Caco-2 (cell line): ENCODE measurements around the gene DYRK3. TPM values are rescaled to one million over a fixed set of nuclear protein-coding genes. Genes with fewer than 3 reads are reported as not detected.

Experiments
- BruUV-seq: library from RNA; stranded (reverse); fragments of 400-500 nt; replicated peaks from 2 replicates; lab custom pipeline; 2021; lab: Mats Ljungman, UMichigan
- CTCF ChIA-PET: fragments of 300-600 bp; sonication (Branson Sonifier 250); formaldehyde crosslinking; loops from one replicate; lab custom pipeline; 2022; ENCODE audit warnings: antibody characterized with exemption; lab: Charles Lee
- POLR2A ChIA-PET: fragments of 300-600 bp; sonication (Branson Sonifier 250); formaldehyde crosslinking; loops from one replicate; lab custom pipeline; 2022; ENCODE audit warnings: antibody characterized with exemption; lab: Charles Lee
- DNase-seq, 2 experiments: peaks; one replicate each; pipeline versions ENCODE4 v3.0.0 to v3.0.0-alpha.2; 2020 to 2022
- H3K27me3 ChIP-seq: replicated peaks from 2 replicates; pipeline ENCODE4 v1.6.0; 2011; ENCODE audit warnings: low read length; ENCODE audit not compliant: control insufficient read depth, insufficient read depth
- H3K36me3 ChIP-seq: 2 replicates; pipeline ENCODE4 v1.5.1; 2011; ENCODE audit warnings: low read length; ENCODE audit not compliant: control insufficient read depth, insufficient read depth
- H3K4me1 ChIP-seq: fragments of 250-450 bp; sonication (Bioruptor Pico); 2 replicates; pipeline ENCODE4 v1.5.1; 2020; ENCODE audit warnings: mild to moderate bottlenecking
- H3K4me3 ChIP-seq: 2 replicates; pipeline ENCODE4 v1.5.1; 2011; ENCODE audit warnings: low read depth, mild to moderate bottlenecking, control low read depth, low read length
- H3K9me3 ChIP-seq: fragments of 250-450 bp; sonication (Bioruptor Pico); 2 replicates; pipeline ENCODE4 v1.5.1; 2020; ENCODE audit warnings: mild to moderate bottlenecking, moderate library complexity
- H3K27ac Mint-ChIP-seq: one replicate; pipeline ENCODE4 v1.8.0; 2022; ENCODE audit warnings: mixed read lengths; ENCODE audit not compliant: unreplicated experiment
- H3K27me3 Mint-ChIP-seq: one replicate; pipeline ENCODE4 v1.8.0; 2022; ENCODE audit warnings: mixed read lengths; ENCODE audit not compliant: insufficient read depth, unreplicated experiment
- H3K36me3 Mint-ChIP-seq: one replicate; pipeline ENCODE4 v1.8.0; 2022; ENCODE audit warnings: mild to moderate bottlenecking, mixed read lengths; ENCODE audit not compliant: insufficient read depth, unreplicated experiment
- H3K4me1 Mint-ChIP-seq: one replicate; pipeline ENCODE4 v1.8.0; 2022; ENCODE audit warnings: low read depth, mixed read lengths; ENCODE audit not compliant: unreplicated experiment
- H3K4me3 Mint-ChIP-seq: one replicate; pipeline ENCODE4 v1.8.0; 2022; ENCODE audit warnings: mild to moderate bottlenecking, moderate library complexity, mixed read lengths; ENCODE audit not compliant: unreplicated experiment
- H3K9me3 Mint-ChIP-seq: one replicate; pipeline ENCODE4 v1.8.0; 2022; ENCODE audit warnings: mixed read lengths; ENCODE audit not compliant: unreplicated experiment
- CTCF ChIP-seq, 2 experiments: fragments of 200-600 bp in 1 of 2; IDR thresholded peaks; 1 replicate in 1 of 2; 2 replicates in 1 of 2; pipeline versions ENCODE4 v1.5.1 to v1.8.0; 2011 to 2022; ENCODE audit warnings: antibody characterized with exemption in 1 of 2, control low read depth in 1 of 2, inconsistent platforms in 1 of 2, low read depth in 1 of 2, low read length in 1 of 2, mild to moderate bottlenecking in 1 of 2, moderate library complexity in 1 of 2; ENCODE audit not compliant: insufficient read depth in 1 of 2, severe bottlenecking in 1 of 2, unreplicated experiment in 1 of 2
- intact Hi-C: fragments of 100-400 bp; cut with micrococcal nuclease; formaldehyde crosslinking; loops from one replicate; pipeline ENCODE4 v1.10.0; 2022; ENCODE audit not compliant: unreplicated experiment
- total RNA-seq: library from RNA; stranded (reverse); gene quantifications from 2 replicates; pipeline ENCODE4 v1.2.3, GENCODE V29; 2022

DYRK3 gene
- total RNA-seq, 1 experiment from 2014 or later = not detected

DNA sequence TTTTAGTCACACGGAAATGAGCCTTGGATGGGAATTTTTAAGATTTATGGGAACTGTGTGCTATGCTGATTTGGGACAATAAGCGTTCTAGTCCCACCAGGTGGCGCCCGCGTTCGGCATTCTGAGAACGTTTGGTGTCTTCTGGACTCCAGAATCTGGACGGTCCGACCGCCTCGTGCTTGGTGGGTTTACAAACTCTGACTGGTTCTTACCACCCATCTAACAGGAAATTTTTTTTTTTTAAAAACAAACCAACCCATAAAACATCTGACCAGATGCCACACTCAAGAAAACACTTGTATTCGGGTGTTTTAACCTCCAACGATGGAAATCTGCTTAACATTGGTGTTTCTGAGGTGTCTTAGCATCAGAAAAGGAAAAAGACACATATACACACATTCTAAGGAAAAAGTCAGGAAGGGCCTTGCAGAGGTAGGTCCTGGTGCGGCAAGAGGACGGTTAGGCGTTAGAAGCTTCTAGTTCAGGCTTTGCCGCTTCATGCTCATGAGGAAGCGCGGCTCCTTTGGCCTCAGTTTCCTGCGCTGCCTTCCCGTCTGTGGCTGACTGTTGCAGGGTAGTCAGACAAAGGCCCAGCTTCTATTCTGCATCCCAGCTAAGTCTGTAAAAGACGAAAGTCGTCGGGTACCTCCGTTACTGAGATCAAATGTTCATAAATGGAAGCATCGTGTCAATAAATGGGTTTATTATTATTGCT lies 814 bp upstream of the DYRK3 start:
- TF ChIP-seq CTCF (IDR thresholded peaks at IDR 0.05; ENCODE audit: insufficient read depth in 1 of 2, low read depth in 1 of 2, low read length in 1 of 2, severe bottlenecking in 1 of 2, unreplicated experiment in 1 of 2) = peak; percentile 75 to 83
- no TSS peak for BruUV-seq
- intact Hi-C loops = loop anchor here (1.0 to 5.0 kb wide), 5 partner anchors 30 to 348 kb away; no protein-coding TSS in a partner anchor
- DNase-seq = peak; percentile 85 to 87
- POLR2A ChIA-PET = interaction anchor here (1.1 kb wide), 1 partner anchor 22 kb away, joined by 7 read pairs; the partner anchor contains the start of gene EIF2D
- Histone ChIP-seq H3K4me1 (no peaks in the 10 kb centered on the region), H3K36me3 (no peaks in the 10 kb centered on the region), H3K27me3 (no peaks in the 10 kb centered on the region; the same call in 1 of the 2 replicates), H3K4me3 (peak overlapping the region; percentile 86), H3K9me3 (no peaks in the 10 kb centered on the region)
- Mint-ChIP-seq H3K36me3 (peaks cover 6% of the 10 kb centered on the region), H3K9me3 (no peaks in the 10 kb centered on the region), H3K4me1 (peaks cover 7% of the 10 kb centered on the region), H3K27ac (peak overlapping the region; percentile 74), H3K4me3 (peak overlapping the region; percentile 78), H3K27me3 (no peaks in the 10 kb centered on the region)
- CTCF ChIA-PET = interaction anchor here (0.6 to 3.9 kb wide), 6 partner anchors 24 to 377 kb away, joined by 3 to 46 read pairs (median 5); no protein-coding TSS in a partner anchor

GRCh38 chr1:206635978-206636345 lies 626 bp downstream of the DYRK3 start:
- Histone ChIP-seq H3K4me3 (peak overlapping the region; percentile 86), H3K9me3 (no peaks in the 10 kb centered on the region), H3K36me3 (no peaks in the 10 kb centered on the region), H3K4me1 (no peaks in the 10 kb centered on the region), H3K27me3 (no peaks in the 10 kb centered on the region; the same call in 1 of the 2 replicates)
- intact Hi-C loops = loop anchor here (2.0 kb wide), 2 partner anchors 51 to 73 kb away; no protein-coding TSS in a partner anchor
- Mint-ChIP-seq H3K4me1 (peaks cover 7% of the 10 kb centered on the region), H3K9me3 (no peaks in the 10 kb centered on the region), H3K27ac (no peak overlapping the region), H3K4me3 (peak overlapping the region; percentile 78), H3K36me3 (peaks cover 6% of the 10 kb centered on the region), H3K27me3 (no peaks in the 10 kb centered on the region)
- DNase-seq = no peak
- ChIA-PET POLR2A (interaction anchor here (1.1 kb wide), 1 partner anchor 24 kb away, joined by 7 read pairs; the partner anchor contains the start of gene EIF2D), CTCF (interaction anchor here (0.9 to 3.9 kb wide), 4 partner anchors 22 to 277 kb away, joined by 4 to 46 read pairs (median 8); partner anchors contain the start of gene EIF2D)
- no peak for TF ChIP-seq CTCF (IDR thresholded peaks at IDR 0.05; ENCODE audit: insufficient read depth in 1 of 2, low read depth in 1 of 2, low read length in 1 of 2, severe bottlenecking in 1 of 2, unreplicated experiment in 1 of 2)
- no TSS peak for BruUV-seq

DNA sequence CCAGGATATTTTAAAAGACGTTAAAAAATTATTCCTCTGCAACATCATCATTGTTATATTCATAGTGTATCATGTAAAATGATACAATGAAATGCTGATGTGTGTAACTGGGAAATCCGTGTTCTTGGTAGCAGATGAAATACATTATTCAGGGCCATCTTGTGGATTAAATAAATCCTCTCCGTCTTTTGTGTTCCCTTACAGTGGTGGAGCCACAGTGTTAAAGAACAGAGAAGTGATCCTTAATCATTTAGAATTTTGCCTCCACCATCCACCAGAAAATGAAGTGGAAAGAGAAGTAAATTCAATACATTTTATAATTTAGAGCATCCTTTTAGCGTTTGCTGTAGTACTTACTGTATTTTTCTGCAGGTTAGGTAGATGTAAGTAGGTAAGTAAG lies 1.3 kb downstream of the DYRK3 start:
- POLR2A ChIA-PET = no interaction called here
- H3K4me1 Mint-ChIP-seq = peaks cover 7% of the 10 kb centered on the region

More for the DNA sequence above, 1.3 kb downstream of the DYRK3 start:
- no peak for DNase-seq
- no peak overlapping the region for H3K27ac Mint-ChIP-seq
- H3K9me3 Mint-ChIP-seq = no peaks in the 10 kb centered on the region
- no peaks in the 10 kb centered on the region for H3K36me3 ChIP-seq
- H3K27me3 ChIP-seq = no peaks in the 10 kb centered on the region; the same call in 1 of the 2 replicates
- no peaks in the 10 kb centered on the region for H3K4me1 ChIP-seq
- no peaks in the 10 kb centered on the region for H3K27me3 Mint-ChIP-seq
- no peak overlapping the region for H3K4me3 ChIP-seq
- intact Hi-C loops = no loop called here
- BruUV-seq = no TSS peak
- no peak for TF ChIP-seq CTCF (IDR thresholded peaks at IDR 0.05; ENCODE audit: insufficient read depth in 1 of 2, low read depth in 1 of 2, low read length in 1 of 2, severe bottlenecking in 1 of 2, unreplicated experiment in 1 of 2)
- H3K36me3 Mint-ChIP-seq = peaks cover 6% of the 10 kb centered on the region
- H3K4me3 Mint-ChIP-seq = no peak overlapping the region
- CTCF ChIA-PET = no interaction called here
- no peaks in the 10 kb centered on the region for H3K9me3 ChIP-seq
